Eye (tissue), 1 donor: Measurements from ENCODE around the gene PDP2.

ENCODE experiments used
- DNase-seq: peaks from one replicate; pipeline ENCODE4 v3.0.0-alpha.2; 2015

The PDP2 gene

DNA sequence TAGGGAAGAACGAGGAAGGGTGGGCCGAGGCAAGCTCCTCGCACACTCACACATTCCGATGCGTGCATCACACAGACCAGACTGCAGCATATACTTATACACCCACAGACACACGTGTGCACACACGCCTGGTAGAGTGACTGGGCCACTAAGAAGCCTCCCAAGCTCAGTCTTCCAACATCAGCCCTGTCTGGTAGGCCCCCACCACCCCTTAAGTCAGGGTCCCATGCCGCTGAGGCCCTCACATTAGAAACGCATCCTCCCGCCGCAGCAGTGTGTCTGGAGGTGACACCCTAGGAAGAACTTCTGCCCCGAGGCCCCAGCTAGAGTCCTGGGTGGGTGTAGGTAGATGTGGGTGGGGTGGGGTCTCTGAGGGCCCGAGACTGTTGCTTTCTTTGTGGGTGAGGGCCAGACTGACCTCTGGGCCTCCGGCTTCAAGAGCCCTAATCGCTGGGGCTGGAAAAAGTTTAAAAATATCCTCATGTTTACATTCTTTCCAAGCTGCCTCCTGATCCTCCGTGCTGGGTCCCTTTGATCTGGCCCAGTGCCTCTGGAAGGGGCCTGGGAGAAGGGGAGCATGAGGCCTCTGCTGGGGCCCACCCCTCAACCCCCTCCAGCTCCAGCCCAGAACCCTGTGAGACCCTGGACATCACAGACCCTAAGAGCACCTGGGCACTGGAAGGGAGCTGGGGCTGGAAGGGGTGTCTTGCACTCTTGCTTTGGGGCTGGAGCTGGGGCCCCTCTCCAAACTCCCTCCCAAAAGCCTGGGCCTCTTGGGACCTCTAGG lies 24.7 kb downstream of the PDP2 start:
- peak; percentile 40 for DNase-seq

- peak; percentile 80 for DNase-seq
Observed at GRCh38 chr16:66905633-66906539, 25.6 kb downstream of the PDP2 start.

DNA sequence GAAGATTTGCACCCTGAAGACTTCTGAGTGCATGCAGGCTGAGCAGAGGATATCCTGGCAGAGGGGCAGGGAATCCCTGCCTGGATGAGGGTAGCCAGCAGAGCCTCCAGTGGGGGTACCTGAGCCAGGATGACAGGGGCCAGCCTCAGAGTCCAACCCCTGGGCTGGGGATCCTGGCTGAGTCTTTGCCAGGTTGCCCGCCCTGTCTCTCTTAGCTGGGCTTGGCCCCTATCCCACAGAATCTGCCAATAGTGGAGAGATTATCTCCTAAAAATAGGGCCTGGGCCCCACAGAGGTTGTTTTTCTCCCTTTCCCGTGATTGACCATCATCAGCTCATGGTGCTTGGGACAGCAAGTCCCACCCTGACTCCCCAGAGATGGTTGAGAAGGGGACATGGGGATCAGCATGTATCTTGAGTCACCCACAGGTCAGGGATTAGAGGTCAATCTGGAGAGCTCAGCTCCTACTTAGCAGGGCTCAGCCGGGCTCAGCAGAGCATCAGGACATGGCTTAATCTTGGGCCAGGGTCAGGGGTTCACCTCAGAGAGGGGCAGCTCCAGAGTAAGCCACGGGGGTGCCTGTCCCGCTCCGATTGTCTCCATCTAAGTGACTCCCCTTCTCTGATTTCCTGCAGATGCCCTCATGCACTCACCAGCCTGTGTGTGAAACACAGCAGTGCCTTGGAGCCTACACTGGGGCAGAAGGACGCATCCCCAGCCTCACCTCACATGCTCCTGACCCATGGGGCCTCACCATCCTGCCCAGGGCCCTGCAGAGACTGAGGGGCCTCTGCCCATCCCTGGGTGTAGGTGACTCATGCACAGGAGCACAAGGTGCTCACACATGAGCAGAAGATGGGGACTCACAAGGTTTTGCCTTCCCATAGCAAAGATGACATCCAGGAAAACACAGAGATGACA lies 26.9 kb downstream of the PDP2 start:
- DNase-seq, result no peak

GRCh38 chr16:66908116-66908515 lies 27.8 kb downstream of the PDP2 start:
- no peak for DNase-seq

DNA sequence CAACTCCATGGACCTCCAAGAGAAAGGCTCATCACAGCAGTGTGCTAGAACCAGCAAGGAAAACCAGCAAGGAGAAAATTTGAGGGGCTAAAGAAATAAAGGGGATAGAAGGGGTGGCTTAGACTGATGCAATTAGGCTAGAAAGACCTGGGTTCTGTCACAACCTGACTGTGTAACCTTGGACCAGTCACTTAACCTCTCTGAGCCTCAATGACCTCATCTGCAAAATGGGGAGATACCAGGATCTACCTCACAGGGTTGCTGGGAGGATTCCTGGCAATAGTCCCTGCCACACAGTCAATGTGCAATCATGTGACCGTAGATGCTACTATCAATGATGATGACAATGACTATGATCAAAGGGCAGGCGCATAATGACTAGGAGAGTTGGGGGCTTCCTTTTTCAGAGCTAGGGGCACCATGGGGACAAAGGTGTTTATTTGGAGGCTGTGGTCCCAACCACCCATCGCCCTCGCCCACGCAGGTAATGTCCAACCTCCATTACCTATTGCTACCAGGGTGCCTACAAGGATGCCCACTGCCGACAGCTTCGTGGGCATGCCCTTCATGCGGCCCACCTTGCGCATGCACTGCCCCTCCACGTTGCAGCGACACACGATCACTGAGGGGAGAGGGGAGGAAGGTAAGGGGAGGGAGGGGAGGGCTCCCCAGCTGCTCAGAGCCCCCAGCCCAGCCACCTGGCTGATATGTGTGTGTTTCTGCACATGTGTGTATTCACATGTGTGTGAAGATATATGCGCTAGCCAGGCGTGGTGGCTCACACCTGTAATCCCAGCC lies 28.6 kb downstream of the PDP2 start:
- DNase-seq, result no peak

DNA sequence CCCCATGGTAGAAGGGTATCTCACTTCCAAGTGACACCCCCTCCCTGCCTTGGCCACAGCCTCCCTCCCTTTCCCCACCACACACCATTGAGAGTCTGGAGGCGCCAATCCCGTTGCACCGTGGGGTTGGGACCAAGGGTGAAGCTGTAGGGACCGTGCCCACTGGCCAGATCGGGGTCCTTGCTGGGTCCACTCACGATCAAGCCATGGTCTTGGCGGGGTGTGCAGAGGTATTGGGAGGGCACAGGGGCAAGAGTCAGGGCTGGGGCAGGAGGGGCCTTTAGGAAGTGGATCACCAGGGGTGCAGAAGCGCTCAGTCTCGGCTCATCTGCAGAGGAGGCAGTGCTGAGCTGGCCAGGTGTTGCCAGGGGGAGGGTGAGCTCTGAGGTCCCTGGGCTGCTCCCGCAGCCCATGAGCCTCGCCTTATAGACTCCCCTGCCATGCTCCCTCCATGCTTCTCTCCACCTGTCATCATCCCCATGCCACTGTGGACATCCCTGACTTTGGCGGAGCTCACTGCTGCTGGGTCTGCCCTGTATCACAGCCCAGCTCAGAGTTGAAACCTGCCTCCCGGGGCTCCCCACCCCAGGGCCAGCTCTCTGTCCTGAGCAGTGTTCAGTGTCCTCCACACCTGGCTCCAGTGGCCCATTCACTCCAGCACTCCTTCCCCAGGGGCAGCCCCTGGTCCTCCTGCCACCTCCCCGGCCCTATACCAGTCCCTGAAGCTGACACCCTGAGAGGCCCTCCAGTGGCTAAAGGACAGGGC lies 30.0 kb downstream of the PDP2 start:
- DNase-seq, result no peak

GRCh38 chr16:66911112-66911511 lies 30.8 kb downstream of the PDP2 start:
- no peak for DNase-seq

DNA sequence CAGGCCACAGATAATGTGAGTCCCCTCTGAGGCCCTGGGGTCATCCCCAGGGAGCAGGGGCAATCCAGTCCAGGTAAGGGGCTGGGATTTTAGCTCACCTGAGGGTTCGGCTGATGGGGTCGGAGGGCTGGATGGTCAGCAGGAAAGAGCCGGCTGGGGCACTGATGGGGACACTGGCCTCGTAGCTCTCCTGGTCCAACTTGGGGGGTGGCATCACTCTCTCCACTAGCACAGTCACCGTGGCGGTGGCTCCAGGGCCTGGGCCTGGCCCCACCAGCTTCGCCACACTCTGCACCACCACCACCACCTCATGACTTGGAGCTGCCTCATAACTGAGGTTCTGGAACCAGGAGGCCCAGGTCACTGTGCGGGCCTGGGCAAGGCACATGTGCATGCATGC lies 31.5 kb downstream of the PDP2 start:
- DNase-seq, result no peak

GRCh38 chr16:66913081-66913480 lies 32.8 kb downstream of the PDP2 start:
- DNase-seq, result no peak

DNA sequence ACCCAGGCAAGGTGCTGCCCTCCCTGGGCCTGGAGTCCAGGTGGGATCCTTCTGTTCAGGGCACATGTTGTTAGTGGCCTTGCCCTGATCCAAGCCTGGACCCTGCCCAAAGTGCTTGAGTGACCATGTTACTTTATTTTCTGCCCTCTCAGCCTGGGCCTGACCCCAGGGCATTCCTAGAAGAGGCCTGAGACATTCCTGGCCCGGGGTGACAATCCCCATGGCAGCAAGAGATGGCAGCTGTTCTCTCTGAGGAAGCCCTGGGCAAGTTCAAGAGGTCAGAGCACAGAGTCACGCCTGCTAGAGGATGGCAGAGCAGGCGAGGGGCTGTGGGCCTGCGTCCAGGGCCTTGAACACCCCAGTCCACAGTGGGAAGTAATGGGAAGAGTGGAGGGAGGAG lies 33.4 kb downstream of the PDP2 start:
- no peak for DNase-seq

DNA sequence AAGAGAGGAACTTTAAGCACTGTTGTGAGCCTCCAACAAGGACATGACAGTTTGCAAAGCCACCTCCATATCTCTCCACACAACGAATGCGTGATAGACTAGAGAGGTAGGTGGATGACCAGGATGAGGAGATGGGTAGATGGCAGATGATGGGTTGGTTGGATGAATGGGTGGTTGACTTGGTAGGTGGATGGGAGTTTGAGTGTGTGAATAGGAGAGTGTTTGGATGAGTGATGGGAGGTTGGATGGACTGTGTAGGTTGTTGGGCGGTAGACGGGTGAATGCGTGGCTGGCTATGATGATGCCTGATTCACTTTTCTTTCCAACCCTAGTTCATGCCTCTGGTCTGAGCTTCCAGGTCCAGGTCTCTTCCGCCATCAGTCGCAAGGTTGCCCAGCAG lies 34.2 kb downstream of the PDP2 start:
- DNase-seq, result no peak

- no peak for DNase-seq
Observed at GRCh38 chr16:66915041-66915440, 34.7 kb downstream of the PDP2 start.

- no peak for DNase-seq
Observed at GRCh38 chr16:66916518-66916917, 36.2 kb downstream of the PDP2 start.

- DNase-seq, result no peak
Observed at GRCh38 chr16:66917741-66918140, 37.4 kb downstream of the PDP2 start.

DNA sequence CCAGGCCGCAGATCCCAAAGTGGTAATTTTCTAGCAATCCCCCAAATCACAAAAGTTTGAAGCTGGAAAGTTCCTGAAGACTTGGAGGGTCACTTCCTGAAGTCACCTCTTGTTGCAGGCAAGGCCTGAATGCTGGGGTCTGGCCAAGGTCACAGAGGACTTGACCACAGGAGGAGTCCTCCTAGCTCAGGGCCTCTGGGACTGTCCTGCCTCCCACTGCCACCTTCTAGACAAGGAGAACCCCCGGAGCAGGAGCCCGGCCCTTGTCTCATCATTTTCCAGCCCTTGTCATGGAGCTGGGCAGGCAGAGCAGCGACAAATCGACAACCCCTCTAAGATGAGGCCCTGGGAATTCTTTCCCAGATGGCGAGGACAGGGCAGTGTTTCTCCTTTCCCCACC lies 38.0 kb downstream of the PDP2 start:
- no peak for DNase-seq

DNA sequence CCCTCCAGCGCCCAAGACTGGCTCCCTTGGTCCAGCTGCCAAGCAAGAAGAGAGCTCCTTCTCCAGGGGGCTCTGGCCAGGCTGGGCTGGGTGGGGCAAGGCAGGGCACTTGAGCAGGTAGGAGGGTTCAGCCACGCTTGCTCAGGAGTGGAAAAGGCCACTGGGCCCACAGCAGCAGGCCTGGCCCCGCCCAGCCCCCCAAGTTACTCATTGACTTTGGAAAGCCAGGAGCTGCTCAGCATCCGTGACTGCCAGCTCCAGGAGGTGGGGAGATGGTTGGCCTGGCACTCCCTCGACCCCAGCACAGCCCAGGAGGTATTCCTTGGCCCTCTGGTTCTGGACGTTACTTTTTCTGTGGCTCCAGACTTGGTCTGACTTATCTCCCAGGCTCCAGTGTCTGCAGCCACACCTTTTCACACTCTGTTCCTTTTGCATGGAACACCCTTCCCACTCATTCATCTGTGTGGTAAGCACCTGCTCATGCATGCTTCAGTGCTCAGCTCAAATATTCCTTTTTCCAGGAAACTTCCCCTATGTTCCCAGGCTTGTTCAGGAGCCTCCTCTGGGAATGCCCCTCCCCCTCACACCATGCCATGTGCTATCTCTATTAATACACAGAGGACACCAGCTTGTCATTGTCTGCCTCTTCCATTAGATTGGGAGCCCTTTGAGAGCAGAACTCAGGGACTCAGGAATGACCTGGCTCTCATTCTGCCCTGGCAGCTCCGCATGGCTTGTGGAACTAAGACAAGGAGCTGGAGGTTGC lies 38.7 kb downstream of the PDP2 start, which contains the start of gene CDH16:
CDH16 (minus strand) TSS at position 83 of the 766 bp plus-strand sequence. CDS start 820 bp downstream, outside the sequence.
- peak; percentile 36 for DNase-seq

DNA sequence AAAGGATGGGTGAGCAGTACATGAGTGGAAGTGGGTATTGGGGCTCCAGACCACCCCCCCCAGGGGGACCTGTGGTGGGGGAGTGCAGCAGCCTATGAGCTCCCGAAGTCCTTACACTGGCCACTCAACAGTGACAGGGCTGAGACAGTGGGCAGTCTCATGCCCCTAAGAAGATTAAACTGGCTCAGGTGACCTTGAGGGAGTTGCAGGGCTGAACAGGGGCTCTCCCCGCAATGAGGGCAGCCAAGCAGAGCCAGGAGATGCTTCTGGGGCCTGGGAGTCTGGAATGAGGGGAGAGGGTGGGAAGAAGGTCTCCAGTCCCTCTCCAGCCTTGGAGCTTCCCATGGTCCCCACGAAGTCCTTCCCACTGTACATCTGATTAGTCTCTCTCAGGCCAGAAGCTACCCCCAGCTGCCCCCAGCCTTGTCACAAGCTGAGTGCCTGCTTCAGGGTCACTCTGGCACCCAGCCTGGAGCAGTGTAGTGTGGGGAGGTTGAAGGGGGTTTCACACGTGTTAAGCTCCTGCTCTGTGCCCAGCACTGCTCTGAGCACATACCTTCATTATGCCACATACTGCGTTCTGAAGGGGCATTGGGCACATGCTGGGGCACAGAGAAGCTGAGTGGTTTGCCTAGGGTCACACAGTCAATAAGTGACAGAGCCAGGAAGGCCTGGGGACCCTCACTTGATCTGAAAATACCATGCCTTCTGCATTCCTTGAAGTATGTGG lies 39.4 kb downstream of the PDP2 start:
- no peak for DNase-seq

DNA sequence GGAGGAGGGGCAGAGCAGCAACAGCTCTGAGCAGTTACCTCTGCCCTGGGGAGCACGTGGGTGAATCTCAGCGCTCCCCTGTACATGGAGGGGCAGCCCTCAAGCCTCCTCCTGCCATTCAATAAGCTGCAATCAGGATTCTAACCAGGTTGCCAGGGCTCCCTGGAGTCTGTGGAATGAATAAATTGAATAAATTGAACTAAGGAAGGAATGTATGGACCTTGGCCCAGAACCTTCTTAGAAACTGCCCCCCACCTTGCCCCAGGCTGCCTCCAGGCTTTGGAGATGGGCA lies 39.9 kb downstream of the PDP2 start:
- DNase-seq, result no peak

DNA sequence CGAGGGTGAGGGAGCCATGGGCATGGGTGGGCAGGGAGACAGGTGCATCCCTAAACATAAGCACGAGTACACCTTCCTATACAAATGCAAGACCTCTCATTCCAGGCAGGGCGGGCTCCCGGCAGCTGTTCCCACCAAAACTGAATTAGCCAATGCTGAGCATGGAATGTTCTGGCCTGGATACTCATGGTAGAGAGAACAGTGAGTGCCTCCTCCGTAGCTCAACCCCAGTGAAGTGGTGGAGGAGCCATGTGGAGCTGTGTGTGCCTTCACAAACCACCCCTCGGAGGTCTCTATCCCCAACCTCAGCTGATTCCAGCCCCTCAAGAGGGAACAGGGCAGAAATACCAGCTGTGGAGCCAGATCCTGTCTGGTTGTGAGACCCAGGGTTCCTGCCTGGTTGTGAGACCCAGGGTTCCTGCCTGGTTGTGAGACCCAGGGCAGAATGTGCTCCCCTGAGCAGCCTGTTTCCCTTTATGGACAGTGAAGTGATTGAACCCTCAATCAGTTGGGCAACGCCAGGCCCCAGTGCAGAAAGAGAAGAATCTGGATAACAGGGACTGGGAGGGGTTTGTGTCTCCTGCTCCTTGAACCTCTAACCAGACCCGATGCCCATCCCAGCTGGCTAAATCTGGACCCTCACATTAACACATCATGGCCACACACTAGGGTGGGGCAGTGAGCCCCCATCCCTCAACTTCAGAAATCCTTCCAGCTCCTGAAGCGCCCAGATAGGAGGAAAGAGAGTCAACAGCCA lies 40.8 kb downstream of the PDP2 start:
- DNase-seq, result no peak
